Suprapubic skin (tissue), 3 donors: ENCODE data around the gene RAB11B.

Experiments
- CTCF ChIP-seq, 2 donors: fragments of 200-600 bp in 1 of 2; fragments of 450-650 bp in 1 of 2; sonication (generic) in 1 of 2; IDR thresholded peaks; one replicate each; pipeline ENCODE4 v1.5.1; 2016 to 2019; ENCODE audit warnings: antibody characterized with exemption in 2 of 2, mild to moderate bottlenecking in 1 of 2, moderate library complexity in 1 of 2
- EP300 ChIP-seq: sonication (generic); formaldehyde crosslinking; IDR thresholded peaks from one replicate; pipeline ENCODE4 v1.6.1; 2017; ENCODE audit warnings: antibody characterized with exemption

GRCh38 chr19:8366961-8367326, 23.2 kb upstream of the RAB11B start:
- TF ChIP-seq EP300 (no peak), CTCF (IDR thresholded peaks at IDR 0.05) (no peak)
